Fibroblast of the aortic adventitia (primary cell): ENCODE results near the gene LRRC40. TPM values are rescaled to one million over a fixed set of nuclear protein-coding genes. Genes with fewer than 3 reads are reported as not detected.
A peak's percentile ranks its signal among the peaks of the same experiment; 100 is the strongest.

Experiments used
- DNase-seq: peaks from one replicate; pipeline ENCODE4 v3.0.0-alpha.2; 2010; ENCODE audit warnings: low read depth
- H3K4me3 ChIP-seq: 2 replicates; pipeline ENCODE4 v1.5.1; 2011; ENCODE audit warnings: low read depth, mild to moderate bottlenecking, control low read depth, low read length, moderate library complexity
- total RNA-seq: library from RNA; depleted of rRNA; stranded (reverse); fragments of >200 nt; gene quantifications from 2 replicates; pipeline ENCODE4 v1.2.3, GENCODE V29; 2012; ENCODE audit warnings: low replicate concordance
- TF ChIP-seq, protein P1 (sequence below): IDR thresholded peaks from 2 replicates; pipeline ENCODE4 v1.5.1; 2011; ENCODE audit warnings: mild to moderate bottlenecking, low read length, control low read depth, inconsistent platforms; ENCODE audit not compliant: insufficient read depth

Gene LRRC40
- total RNA-seq, 1 donor: 27.9 TPM

GRCh38 chr1:70228670-70229069 is 23.3 kb upstream of the LRRC40 start:
- H3K4me3 ChIP-seq: no peak overlapping the region
- DNase-seq: no peak
- TF ChIP-seq, protein P1, sequence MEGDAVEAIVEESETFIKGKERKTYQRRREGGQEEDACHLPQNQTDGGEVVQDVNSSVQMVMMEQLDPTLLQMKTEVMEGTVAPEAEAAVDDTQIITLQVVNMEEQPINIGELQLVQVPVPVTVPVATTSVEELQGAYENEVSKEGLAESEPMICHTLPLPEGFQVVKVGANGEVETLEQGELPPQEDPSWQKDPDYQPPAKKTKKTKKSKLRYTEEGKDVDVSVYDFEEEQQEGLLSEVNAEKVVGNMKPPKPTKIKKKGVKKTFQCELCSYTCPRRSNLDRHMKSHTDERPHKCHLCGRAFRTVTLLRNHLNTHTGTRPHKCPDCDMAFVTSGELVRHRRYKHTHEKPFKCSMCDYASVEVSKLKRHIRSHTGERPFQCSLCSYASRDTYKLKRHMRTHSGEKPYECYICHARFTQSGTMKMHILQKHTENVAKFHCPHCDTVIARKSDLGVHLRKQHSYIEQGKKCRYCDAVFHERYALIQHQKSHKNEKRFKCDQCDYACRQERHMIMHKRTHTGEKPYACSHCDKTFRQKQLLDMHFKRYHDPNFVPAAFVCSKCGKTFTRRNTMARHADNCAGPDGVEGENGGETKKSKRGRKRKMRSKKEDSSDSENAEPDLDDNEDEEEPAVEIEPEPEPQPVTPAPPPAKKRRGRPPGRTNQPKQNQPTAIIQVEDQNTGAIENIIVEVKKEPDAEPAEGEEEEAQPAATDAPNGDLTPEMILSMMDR: no peak

DNA sequence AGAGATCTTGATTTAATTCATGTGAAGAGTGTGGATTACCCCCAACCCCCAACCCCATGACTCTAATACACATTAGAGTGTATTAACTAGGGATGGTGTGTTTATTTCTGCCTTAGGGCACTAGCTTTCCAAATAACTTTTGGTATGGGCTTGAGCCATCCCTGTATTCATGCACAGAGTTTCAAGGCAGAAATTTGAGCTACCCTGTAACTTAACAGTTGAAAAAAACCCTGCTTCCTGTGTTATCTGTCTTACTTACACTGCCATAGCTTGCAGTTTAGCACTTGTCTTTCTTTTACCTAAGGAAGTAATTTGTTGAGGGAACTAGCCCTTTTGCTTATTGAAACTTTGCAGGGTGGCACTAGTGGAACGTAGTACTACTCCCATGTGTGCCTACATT is 22.1 kb upstream of the LRRC40 start:
- TF ChIP-seq, protein P1: no peak
- DNase-seq: no peak
- no peak overlapping the region for H3K4me3 ChIP-seq

DNA sequence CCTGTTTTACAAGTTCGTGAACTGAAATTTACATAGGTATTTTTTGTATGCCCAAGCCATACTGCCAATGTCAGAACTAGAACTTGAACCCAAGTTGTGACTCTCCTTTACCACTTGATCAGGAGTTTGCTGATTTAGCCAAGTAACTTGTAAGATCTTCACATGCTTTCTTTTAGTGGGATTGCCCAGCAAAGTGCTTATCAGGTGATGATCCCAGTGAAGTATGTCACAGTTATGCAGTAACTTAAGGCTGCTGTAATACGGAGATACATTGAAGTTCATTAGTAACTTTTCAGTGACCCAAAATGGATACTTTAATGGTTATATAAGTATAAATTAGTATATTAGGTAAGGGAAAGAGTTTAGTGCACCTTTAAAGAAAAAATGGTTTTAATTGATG is 19.6 kb upstream of the LRRC40 start:
- no peak for DNase-seq
- TF ChIP-seq, protein P1: no peak
- H3K4me3 ChIP-seq: no peak overlapping the region

- no peak for DNase-seq
- peak overlapping the region; percentile 80 for H3K4me3 ChIP-seq
- TF ChIP-seq, protein P1: no peak
Measured at GRCh38 chr1:70222716-70223235, 17.4 kb upstream of the LRRC40 start.

- DNase-seq: peak; percentile 92
- H3K4me3 ChIP-seq: peak within 1 kb of the TSS; percentile 80
- TF ChIP-seq, protein P1: no peak
Measured at GRCh38 chr1:70221238-70222121, 16.1 kb upstream of the LRRC40 start, which contains the start of gene SRSF11. SRSF11 (plus strand) TSS chr1:70221380; CDS start chr1:70221637, 257 bp downstream.

DNA sequence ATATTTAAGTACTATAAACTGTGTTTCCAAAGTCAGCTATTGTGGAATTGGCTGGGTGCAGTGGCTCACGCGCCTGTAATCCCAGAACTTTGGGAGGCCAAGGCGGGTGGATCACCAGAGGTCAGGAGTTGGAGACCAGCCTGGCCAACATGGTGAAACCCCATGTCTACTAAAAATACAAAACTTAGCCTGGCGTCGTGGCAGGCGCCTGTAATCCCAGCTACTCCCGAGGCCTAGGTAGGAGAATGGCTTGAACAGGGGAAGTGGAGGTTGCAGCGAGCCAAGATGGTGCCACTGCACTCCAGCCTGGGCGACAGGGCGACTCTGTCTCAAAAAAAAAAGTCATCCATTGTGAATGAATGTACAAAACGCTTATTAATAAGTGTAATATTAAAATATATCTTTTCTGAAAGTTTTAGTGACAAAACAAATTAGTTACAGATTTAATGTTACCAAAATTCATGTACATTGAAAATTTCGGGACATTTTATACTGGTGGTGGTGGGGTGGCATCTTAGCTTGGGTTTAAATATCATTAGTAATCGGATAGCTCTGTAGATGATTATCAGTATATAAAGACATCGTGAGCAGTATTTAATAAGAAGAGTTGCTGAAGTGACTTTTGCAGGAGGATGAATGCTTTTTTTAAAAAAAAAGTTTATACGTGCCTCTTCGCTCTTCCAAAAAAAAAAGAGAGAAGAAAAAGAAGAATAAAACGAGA is 15.3 kb upstream of the LRRC40 start:
- TF ChIP-seq, protein P1: no peak
- H3K4me3 ChIP-seq: peak overlapping the region; percentile 80
- DNase-seq: no peak
